ENCODE results near the gene SEMA4C.

SEMA4C gene

DNA sequence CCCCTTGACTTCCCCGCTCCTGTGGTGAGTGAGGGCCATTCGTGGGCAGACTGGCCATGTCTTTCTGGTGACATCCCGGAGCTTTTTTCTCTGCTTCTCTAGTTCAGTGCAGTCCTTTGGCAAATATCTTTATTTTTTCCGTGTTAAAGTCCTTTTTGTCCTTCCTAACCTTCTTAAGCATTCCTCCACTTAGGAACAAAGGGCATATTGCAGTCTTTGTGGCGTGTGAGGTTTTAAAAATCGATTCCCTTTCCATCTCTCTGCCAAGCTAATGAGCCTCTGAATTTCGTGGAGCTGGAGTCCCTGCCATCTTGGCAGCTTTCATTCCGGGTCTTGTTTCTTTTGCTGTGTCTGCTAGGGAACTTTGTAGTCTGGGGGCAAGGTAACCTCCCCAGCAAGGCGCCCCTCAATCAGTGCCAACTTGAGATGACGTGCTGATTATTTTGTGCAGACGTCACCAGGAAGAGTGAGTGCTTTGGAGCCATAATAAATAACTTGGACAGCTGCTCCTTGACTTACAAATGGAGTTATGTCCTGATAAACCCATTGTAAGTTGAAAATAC lies 48.7 kb downstream of the SEMA4C start:
- no peak for DNase-seq (ENCODE audit: low read depth in 2 of 2)

DNA sequence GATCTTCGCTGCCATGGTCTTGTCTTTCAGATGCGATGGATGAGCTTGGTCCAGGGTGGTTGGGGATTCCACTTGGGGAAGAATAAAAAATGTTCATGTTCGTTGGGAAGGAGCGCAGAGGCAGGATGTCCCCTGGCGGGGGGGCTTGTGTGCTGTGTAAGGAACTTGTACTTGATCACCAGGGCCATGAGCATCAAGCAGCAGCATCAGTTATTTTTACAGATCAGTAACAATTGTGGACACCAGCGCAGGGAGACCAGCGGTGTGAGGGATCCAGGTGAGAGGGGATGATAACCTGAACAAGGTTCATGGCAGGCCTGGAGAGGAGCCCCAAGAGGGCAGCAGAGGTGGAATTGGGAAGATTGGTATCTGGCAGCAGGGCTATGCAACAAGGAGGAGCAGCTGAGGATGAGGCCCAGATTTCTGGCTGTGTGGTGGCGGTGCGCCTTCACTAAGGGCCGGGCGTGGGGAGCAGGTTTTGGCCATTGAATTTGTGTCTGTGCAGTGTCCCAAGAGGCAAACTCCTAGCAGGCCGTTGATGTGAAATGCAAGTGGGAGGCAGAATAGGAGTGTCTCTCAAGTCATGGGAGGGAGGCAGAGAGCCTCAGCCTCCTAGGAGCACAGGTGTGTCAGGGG lies 49.9 kb downstream of the SEMA4C start:
- no peak for DNase-seq (ENCODE audit: low read depth in 2 of 2)

DNA sequence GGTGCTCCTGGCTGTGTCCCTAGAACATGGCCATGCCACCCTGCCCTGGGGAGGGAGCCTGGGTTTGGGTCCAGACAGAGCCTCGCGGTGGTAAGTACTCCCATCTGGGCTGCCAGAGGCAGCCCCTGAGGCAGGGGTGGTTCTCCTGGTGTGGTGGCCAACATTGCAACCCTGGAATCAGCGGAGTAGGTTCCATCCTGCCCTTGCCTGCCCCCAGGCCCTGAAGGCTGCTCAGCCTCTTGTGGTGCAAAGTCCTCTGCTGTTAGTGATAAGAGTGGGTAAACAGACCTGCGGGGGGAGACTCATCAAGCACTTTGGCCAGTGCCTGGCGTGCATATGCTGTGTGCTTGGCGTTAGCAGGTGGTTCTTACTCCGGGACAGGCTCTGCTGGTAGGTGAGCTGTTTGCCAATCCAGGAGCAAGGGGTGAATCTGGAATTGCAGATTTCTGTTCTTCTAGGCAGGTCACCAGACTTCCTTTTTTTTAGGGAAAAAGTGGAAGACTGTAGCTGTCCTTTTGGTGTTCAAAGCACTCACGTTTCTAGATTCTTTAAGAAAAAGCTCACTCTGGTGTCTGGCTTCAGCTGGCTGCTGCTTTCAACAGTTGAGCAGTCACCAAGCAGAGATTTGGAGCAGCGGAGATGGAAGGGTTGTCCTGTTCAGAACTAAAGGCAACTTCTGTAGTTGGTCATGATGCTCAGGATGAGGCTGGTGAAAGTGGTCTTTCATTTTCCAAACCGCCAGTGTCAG lies 50.6 kb downstream of the SEMA4C start:
- no peak for DNase-seq (ENCODE audit: low read depth in 2 of 2)

DNA sequence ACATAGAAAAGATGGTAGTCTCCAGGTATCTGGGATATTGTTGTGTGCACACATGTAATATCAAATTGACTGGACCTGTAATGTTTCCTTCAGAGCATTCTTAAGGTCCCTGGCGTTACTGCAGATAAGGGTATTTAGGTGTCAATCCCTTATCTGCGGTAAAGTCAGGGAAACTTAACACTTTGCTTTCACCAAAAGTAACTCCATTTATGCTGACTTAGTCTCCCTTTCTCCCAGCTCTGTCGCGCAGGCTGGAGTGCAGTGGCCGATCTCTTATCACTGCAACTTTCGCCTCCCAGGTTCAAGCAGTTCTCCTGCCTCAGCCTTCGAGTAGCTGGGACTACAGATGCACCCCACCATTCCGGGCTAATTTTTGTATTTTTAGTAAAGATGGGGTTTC lies 52.0 kb downstream of the SEMA4C start:
- no peak for DNase-seq (ENCODE audit: low read depth in 2 of 2)

DNA sequence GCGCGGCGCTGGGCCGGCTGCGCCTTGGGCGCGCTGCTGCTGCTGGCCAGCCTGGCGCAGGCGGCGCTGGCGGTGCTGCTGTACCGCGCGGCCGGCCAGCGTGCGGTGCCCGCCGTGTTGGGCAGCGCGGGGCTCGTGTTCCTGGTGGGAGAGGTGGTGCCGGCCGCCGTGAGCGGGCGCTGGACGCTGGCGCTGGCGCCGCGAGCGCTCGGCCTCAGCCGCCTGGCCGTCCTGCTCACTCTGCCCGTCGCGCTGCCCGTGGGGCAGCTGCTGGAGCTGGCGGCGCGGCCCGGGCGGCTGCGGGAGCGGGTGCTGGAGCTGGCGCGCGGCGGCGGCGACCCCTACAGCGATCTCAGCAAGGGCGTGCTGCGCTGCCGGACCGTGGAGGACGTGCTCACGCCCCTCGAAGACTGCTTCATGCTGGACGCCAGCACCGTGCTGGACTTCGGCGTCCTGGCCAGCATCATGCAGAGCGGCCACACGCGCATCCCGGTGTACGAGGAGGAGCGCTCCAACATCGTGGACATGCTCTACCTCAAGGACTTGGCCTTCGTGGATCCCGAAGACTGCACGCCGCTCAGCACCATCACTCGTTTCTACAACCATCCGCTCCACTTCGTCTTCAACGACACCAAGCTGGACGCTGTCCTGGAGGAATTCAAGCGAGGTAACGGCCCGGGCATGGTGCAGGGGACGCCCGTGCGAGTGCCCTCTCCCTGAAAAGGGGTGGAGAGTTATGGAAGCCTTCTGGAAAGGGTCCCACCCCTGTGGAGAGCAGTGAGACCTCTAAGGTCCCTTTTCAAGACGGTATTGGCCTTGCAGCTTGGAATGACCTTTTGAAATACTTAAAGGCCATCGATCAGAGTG lies 52.8 kb downstream of the SEMA4C start:
- DNase-seq (ENCODE audit: low read depth in 2 of 2): no peak

DNA sequence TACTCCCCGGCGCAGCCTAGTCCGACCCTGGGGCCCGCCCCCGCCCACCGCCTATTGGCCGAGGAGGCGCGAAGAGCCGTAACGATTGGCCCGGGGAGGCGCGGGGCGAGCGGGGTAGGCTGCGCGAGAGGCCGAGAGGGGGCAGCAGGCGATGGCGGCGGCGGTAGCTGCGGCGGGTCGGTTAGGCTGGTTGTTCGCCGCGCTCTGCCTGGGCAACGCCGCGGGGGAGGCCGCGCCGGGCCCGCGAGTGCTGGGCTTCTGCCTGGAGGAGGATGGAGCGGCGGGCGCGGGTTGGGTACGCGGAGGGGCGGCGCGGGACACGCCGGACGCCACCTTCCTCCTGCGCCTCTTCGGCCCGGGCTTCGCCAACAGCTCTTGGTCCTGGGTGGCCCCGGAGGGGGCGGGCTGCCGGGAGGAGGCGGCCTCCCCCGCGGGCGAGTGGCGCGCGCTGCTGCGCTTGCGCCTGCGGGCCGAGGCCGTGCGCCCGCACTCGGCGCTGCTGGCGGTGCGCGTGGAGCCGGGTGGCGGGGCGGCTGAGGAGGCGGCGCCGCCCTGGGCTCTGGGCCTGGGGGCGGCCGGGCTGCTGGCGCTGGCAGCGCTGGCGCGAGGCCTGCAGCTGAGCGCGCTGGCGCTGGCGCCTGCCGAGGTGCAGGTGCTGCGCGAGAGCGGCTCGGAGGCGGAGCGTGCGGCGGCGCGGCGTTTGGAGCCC lies 53.6 kb downstream of the SEMA4C start, which contains the start of gene CNNM3:
Gene CNNM3, plus strand, starts transcription at position 142 of the 709 bp plus-strand sequence. Its CDS starts 10 bp downstream, at position 152.
- DNase-seq (ENCODE audit: low read depth in 2 of 2): peak; percentile 95

DNA sequence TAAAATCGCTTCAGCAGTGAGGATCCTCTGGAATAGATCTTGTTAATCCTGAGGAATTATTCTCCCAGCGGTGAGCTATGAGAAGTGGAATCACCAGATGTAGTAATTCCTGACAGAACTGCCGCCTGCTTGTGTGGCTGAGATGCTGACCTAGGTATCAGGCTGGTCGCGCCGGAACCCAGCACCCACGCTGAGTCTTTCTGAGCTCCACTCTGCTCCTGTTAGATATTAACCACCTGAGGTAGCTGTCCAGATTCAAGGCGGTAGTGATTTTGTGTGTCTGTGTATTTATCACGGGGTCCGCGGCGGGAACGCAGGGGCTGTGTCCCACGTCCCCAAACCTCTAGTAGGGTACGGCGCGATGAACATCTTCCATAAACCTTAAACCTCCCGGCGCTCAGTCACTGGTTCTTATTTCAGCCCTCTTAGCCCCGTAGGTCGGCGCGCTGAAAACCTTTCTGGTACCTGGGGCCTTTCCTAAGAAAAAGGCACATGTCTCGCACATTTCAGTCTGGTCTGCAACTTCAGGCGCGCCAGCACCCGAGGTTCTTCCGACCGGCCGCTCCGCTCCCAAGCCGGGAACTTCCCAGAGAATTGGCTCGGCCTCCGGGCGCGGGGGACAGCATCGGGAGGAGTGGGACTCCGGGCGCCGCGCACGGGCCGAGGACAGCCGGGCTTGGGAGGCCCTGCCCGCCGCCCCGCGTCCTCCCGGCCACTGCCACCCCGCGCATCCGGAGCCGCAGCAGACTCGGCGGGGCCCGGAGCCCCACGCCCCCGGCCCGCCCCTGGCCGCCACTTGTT lies 54.4 kb downstream of the SEMA4C start:
- peak in 1 of 2 donors; percentile 12 for DNase-seq (ENCODE audit: low read depth in 2 of 2)

DNA sequence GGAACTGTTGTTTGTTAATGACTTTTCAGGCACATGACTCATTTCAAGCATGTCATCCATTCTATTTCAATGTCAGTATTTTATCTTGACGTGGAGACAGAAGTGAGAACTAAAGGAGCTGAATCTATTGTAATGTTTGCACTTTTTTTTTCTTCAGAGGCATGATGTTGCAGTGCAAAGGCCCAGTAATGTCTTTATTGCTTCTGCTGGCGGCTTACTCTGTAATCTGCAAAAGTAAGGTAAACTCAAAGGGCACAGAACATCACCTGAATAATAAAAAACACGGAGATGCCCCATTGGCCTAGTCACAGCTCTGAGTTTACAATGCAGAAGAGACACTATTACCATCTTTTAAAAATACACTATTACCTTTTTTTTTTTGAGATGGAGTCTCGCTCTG lies 56.2 kb downstream of the SEMA4C start:
- DNase-seq (ENCODE audit: low read depth in 2 of 2): no peak

DNA sequence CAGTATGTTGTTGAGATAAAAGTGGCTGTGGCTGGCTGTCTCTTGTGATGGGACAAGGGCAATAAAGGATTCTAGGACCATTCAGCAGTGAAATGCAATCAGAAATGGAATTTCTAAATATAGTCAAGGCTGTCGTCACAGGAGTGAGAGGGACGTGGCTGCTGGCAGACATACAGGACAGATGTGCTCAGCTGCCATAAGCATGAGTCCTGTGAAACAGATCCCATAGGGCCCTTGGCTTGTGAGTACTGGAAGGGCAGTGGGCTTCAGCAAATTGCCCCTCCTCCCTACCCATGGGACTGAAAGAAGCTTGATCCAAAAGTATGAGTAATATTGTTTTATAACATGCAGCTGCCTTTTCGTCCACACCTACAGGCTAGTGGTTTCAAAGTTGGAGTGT lies 58.0 kb downstream of the SEMA4C start:
- DNase-seq (ENCODE audit: low read depth in 2 of 2): no peak

DNA sequence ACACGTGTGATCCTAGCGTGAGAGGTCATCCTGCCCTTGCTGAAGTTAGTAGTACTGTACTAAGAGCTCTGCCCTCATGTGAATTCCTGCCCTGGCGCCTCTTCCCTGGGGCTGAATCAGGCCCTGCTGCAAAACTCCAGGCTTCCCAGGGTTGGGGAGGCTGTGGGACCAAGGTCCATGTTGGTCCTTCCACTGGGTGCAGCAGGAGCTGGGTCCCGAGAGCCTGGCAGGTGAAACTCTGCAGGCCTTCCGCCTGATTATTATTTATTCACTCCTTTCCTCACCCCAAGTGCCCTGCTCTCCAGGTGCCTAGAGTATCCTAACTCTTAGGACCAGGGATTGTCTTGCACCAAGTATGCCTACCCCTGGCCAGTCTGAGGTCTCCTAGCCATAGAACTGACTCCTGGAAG lies 59.1 kb downstream of the SEMA4C start:
- DNase-seq (ENCODE audit: low read depth in 2 of 2): no peak

DNA sequence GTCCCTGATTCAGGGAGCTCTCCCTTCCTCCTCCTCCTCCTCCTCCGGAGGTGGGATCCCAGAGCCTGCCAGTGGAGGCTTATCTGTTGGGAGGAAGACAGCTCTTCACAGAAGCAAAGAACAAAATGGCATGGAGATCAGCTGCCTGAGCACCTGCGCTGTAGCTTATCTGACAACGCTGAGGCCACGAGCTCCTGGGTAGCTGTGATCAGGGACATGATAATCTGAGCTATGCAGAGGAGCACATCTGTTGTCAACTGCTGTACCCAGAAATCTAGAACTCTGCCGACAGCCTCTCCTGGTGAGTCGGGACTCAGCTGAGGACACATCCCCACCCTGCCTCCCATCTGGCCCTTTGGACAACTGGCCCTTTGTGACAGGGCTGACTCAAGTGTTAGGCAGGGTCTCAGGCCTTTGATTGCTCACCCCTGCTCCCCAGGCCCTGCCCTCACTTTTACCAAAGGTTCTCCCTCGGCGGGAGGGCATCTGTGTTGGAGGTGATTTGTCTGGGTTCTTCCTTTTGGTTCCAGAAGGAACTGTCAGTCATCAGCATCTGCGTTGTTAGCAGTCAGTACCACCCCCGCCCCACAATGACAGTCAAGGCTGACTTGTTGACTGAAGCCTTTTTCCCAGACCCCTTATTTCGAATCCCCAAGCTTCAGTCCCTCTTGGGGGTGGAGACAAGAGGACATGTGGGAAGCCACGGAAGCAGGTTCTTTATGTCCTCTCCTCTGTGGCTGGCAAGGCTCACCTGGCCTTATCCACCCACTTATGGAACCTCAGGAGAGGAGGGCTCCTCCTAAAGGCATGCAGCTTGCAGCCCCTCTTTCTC lies 59.7 kb downstream of the SEMA4C start:
- no peak for DNase-seq (ENCODE audit: low read depth in 2 of 2)

All from stimulated activated CD4-positive, alpha-beta T cell treated with anti-CD3 and anti-CD28 coated beads, Interleukin-4, amount 100 ng/mL, for 48 hours (primary cell).